HEK293 (cell line): ENCODE measurements around the gene ITGA5.

Experiments used
- GLIS2 ChIP-seq: fragments of 450-650 bp; formaldehyde crosslinking; IDR thresholded peaks from 2 replicates; pipeline ENCODE4 v1.5.1; 2016; ENCODE audit warnings: missing biosample characterization, missing genetic modification characterization
- INSM2 ChIP-seq: fragments of 450-650 bp; formaldehyde crosslinking; IDR thresholded peaks from 2 replicates; pipeline ENCODE4 v1.5.1; 2016; ENCODE audit warnings: missing biosample characterization, missing genetic modification characterization
- OVOL3 ChIP-seq: fragments of 450-650 bp; formaldehyde crosslinking; IDR thresholded peaks from 2 replicates; pipeline ENCODE4 v1.5.1; 2016; ENCODE audit warnings: missing biosample characterization, missing genetic modification characterization
- SALL2 ChIP-seq: fragments of 450-650 bp; formaldehyde crosslinking; IDR thresholded peaks from 2 replicates; pipeline ENCODE4 v1.5.0; 2017; ENCODE audit warnings: missing biosample characterization, mild to moderate bottlenecking, missing genetic modification characterization, borderline replicate concordance
- SCRT2 ChIP-seq: fragments of 450-650 bp; formaldehyde crosslinking; IDR thresholded peaks from 2 replicates; pipeline ENCODE4 v1.5.1; 2016; ENCODE audit warnings: missing biosample characterization, missing genetic modification characterization
- SP3 ChIP-seq: fragments of 450-650 bp; formaldehyde crosslinking; IDR thresholded peaks from 2 replicates; pipeline ENCODE4 v1.5.1; 2016; ENCODE audit warnings: missing biosample characterization, missing genetic modification characterization
- TSHZ1 ChIP-seq: fragments of 450-650 bp; formaldehyde crosslinking; IDR thresholded peaks from 2 replicates; pipeline ENCODE4 v1.5.1; 2016; ENCODE audit warnings: missing biosample characterization, missing genetic modification characterization, borderline replicate concordance
- ZBTB10 ChIP-seq: fragments of 450-650 bp; formaldehyde crosslinking; IDR thresholded peaks from 2 replicates; pipeline ENCODE4 v1.5.1; 2016; ENCODE audit warnings: missing biosample characterization, missing genetic modification characterization
- ZBTB20 ChIP-seq: fragments of 450-650 bp; formaldehyde crosslinking; IDR thresholded peaks from 2 replicates; pipeline ENCODE4 v1.5.1; 2016; ENCODE audit warnings: missing biosample characterization, missing genetic modification characterization
- ZFHX2 ChIP-seq: fragments of 450-650 bp; formaldehyde crosslinking; conservative IDR thresholded peaks from 2 replicates; pipeline ENCODE4 v1.5.1; 2016; ENCODE audit warnings: missing biosample characterization, missing genetic modification characterization
- ZNF18 ChIP-seq: fragments of 450-650 bp; formaldehyde crosslinking; IDR thresholded peaks from 2 replicates; pipeline ENCODE4 v1.5.1; 2016; ENCODE audit warnings: missing biosample characterization, missing genetic modification characterization
- ZNF26 ChIP-seq: fragments of 450-650 bp; formaldehyde crosslinking; IDR thresholded peaks from 2 replicates; pipeline ENCODE4 v1.5.1; 2016; ENCODE audit warnings: missing biosample characterization, missing genetic modification characterization
- ZNF362 ChIP-seq: fragments of 450-650 bp; formaldehyde crosslinking; IDR thresholded peaks from 2 replicates; pipeline ENCODE4 v1.5.1; 2016; ENCODE audit warnings: missing biosample characterization, missing genetic modification characterization
- ZNF394 ChIP-seq: fragments of 450-650 bp; formaldehyde crosslinking; IDR thresholded peaks from 2 replicates; pipeline ENCODE4 v1.5.1; 2016; ENCODE audit warnings: missing biosample characterization, missing genetic modification characterization, mild to moderate bottlenecking, moderate library complexity, borderline replicate concordance
- ZNF48 ChIP-seq: fragments of 450-650 bp; formaldehyde crosslinking; IDR thresholded peaks from 2 replicates; pipeline ENCODE4 v1.5.1; 2016; ENCODE audit warnings: missing biosample characterization, missing genetic modification characterization
- ZNF501 ChIP-seq: fragments of 450-650 bp; formaldehyde crosslinking; IDR thresholded peaks from 2 replicates; pipeline ENCODE4 v1.5.1; 2016; ENCODE audit warnings: missing biosample characterization, missing genetic modification characterization
- ZNF558 ChIP-seq: fragments of 450-650 bp; formaldehyde crosslinking; IDR thresholded peaks from 2 replicates; pipeline ENCODE4 v1.5.1; 2016; ENCODE audit warnings: missing biosample characterization, missing genetic modification characterization
- ZNF560 ChIP-seq: fragments of 450-650 bp; formaldehyde crosslinking; IDR thresholded peaks from 2 replicates; pipeline ENCODE4 v1.5.1; 2017; ENCODE audit warnings: missing biosample characterization, missing genetic modification characterization, borderline replicate concordance
- ZNF626 ChIP-seq: fragments of 450-650 bp; sonication (Bioruptor Pico); formaldehyde crosslinking; IDR thresholded peaks from 2 replicates; pipeline ENCODE4 v1.5.1; 2018; ENCODE audit warnings: missing biosample characterization, missing genetic modification characterization, inconsistent platforms
- ZNF701 ChIP-seq: fragments of 450-650 bp; formaldehyde crosslinking; IDR thresholded peaks from 2 replicates; pipeline ENCODE4 v1.5.1; 2016; ENCODE audit warnings: missing biosample characterization, missing genetic modification characterization
- ZSCAN5A ChIP-seq: fragments of 450-650 bp; formaldehyde crosslinking; IDR thresholded peaks from 2 replicates; pipeline ENCODE4 v1.5.1; 2016; ENCODE audit warnings: missing biosample characterization, missing genetic modification characterization

ITGA5 gene

GRCh38 chr12:54352891-54353874 is 65.9 kb downstream of the ITGA5 start (continued):
- TF ChIP-seq SCRT2 (tag by site-specific recombination) (peak; percentile 95), ZNF362 (tag by site-specific recombination) (no peak), ZNF560 (tag by site-specific recombination) (no peak), OVOL3 (tag by site-specific recombination) (no peak), ZNF558 (no peak), ZBTB10 (tag by site-specific recombination) (no peak), ZSCAN5A (tag by site-specific recombination) (no peak), ZNF501 (tag by site-specific recombination) (no peak), GLIS2 (tag by site-specific recombination) (peak; percentile 57), ZNF18 (tag by site-specific recombination) (no peak), ZBTB20 (no peak), ZNF394 (tag by site-specific recombination) (no peak; the same call in 1 of the 2 replicates), TSHZ1 (tag by site-specific recombination) (no peak), ZNF26 (tag by site-specific recombination) (no peak), ZNF48 (tag by site-specific recombination) (no peak), ZNF701 (tag by site-specific recombination) (no peak), SALL2 (no peak), ZNF626 (tag by site-specific recombination) (no peak), INSM2 (tag by site-specific recombination) (no peak), ZFHX2 (tag by site-specific recombination) (peak; percentile 98), SP3 (tag by site-specific recombination) (no peak; the same call in 1 of the 2 replicates)
